KOPT-K1 (cell line): Measurements from ENCODE around the gene MFAP1.
A peak's percentile ranks its signal among the peaks of the same experiment; 100 is the strongest.

Experiments
- H3K27ac ChIP-seq: fragments of 200-600 bp; sonication (generic); 2 replicates; pipeline ENCODE4 v1.5.1; 2016; ENCODE audit warnings: antibody characterized with exemption, mild to moderate bottlenecking, low read depth, low read length; ENCODE audit not compliant: poor library complexity, severe bottlenecking
- H3K36me3 ChIP-seq: fragments of 200-600 bp; sonication (generic); 2 replicates; pipeline ENCODE4 v1.5.1; 2017; ENCODE audit warnings: antibody characterized with exemption, mild to moderate bottlenecking, low read length, moderate library complexity; ENCODE audit not compliant: insufficient read depth
- H3K9me3 ChIP-seq: fragments of 200-600 bp; sonication (generic); 2 replicates; pipeline ENCODE4 v1.5.1; 2017; ENCODE audit warnings: antibody characterized with exemption, low read length, mild to moderate bottlenecking; ENCODE audit not compliant: insufficient read depth, poor library complexity, severe bottlenecking

MFAP1 gene

GRCh38 chr15:43799209-43799944 lies 25.1 kb downstream of the MFAP1 start:
- H3K9me3 ChIP-seq = no peaks in the 10 kb centered on the region
- H3K27ac ChIP-seq = peak overlapping the region; percentile 72
- H3K36me3 ChIP-seq = peaks cover 76% of the 10 kb centered on the region

- peaks cover 63% of the 10 kb centered on the region for H3K36me3 ChIP-seq
- no peak overlapping the region for H3K27ac ChIP-seq
- H3K9me3 ChIP-seq = no peaks in the 10 kb centered on the region
Measured at GRCh38 chr15:43796566-43796965, 27.9 kb downstream of the MFAP1 start.

- Histone ChIP-seq H3K9me3 (no peaks in the 10 kb centered on the region), H3K27ac (no peak overlapping the region), H3K36me3 (peaks cover 60% of the 10 kb centered on the region)
Measured at GRCh38 chr15:43795997-43796396, 28.5 kb downstream of the MFAP1 start.

- no peak overlapping the region for H3K27ac ChIP-seq
- peaks cover 60% of the 10 kb centered on the region for H3K36me3 ChIP-seq
- H3K9me3 ChIP-seq = no peaks in the 10 kb centered on the region
Measured at GRCh38 chr15:43795197-43795596, 29.3 kb downstream of the MFAP1 start.

- peaks cover 54% of the 10 kb centered on the region for H3K36me3 ChIP-seq
- H3K9me3 ChIP-seq = no peaks in the 10 kb centered on the region
- no peak overlapping the region for H3K27ac ChIP-seq
Measured at GRCh38 chr15:43794269-43795037, 30.0 kb downstream of the MFAP1 start.

GRCh38 chr15:43793647-43794046 lies 30.8 kb downstream of the MFAP1 start:
- Histone ChIP-seq H3K36me3 (peaks cover 45% of the 10 kb centered on the region), H3K9me3 (no peaks in the 10 kb centered on the region), H3K27ac (peak overlapping the region; percentile 95)

GRCh38 chr15:43792761-43793476 lies 31.6 kb downstream of the MFAP1 start:
- peaks cover 40% of the 10 kb centered on the region for H3K36me3 ChIP-seq
- H3K9me3 ChIP-seq = no peaks in the 10 kb centered on the region
- H3K27ac ChIP-seq = peak overlapping the region; percentile 95

GRCh38 chr15:43791993-43792760 lies 32.3 kb downstream of the MFAP1 start, which contains the start of gene SERF2:
Gene SERF2 (plus strand): TSS chr15:43792320. CDS start chr15:43792377, 57 bp downstream.
- Histone ChIP-seq H3K36me3 (peaks cover 40% of the 10 kb centered on the region), H3K9me3 (no peaks in the 10 kb centered on the region), H3K27ac (peak within 1 kb of the TSS; percentile 95)

- Histone ChIP-seq H3K27ac (no peak overlapping the region), H3K9me3 (no peaks in the 10 kb centered on the region), H3K36me3 (peaks cover 13% of the 10 kb centered on the region)
Measured at GRCh38 chr15:43789409-43789808, 35.1 kb downstream of the MFAP1 start.

- Histone ChIP-seq H3K36me3 (peaks cover 1% of the 10 kb centered on the region; the same call in 1 of the 2 replicates), H3K27ac (no peak overlapping the region)
Measured at GRCh38 chr15:43779016-43779415, 45.5 kb downstream of the MFAP1 start.

GRCh38 chr15:43777267-43777914 lies 47.1 kb downstream of the MFAP1 start:
- Histone ChIP-seq H3K36me3 (peaks cover 17% of the 10 kb centered on the region), H3K27ac (peak overlapping the region; percentile 80), H3K9me3 (no peaks in the 10 kb centered on the region)

More at GRCh38 chr15:43779016-43779415, 45.5 kb downstream of the MFAP1 start:
- no peaks in the 10 kb centered on the region for H3K9me3 ChIP-seq

- Histone ChIP-seq H3K36me3 (peaks cover 23% of the 10 kb centered on the region), H3K9me3 (no peaks in the 10 kb centered on the region), H3K27ac (peak within 1 kb of the TSS; percentile 80)
Measured at GRCh38 chr15:43776718-43777266, 47.7 kb downstream of the MFAP1 start, which contains the start of gene ELL3. Gene ELL3 (minus strand): TSS chr15:43776966. CDS start chr15:43776901, 65 bp downstream.

GRCh38 chr15:43776101-43776717 lies 48.3 kb downstream of the MFAP1 start:
- H3K9me3 ChIP-seq = no peaks in the 10 kb centered on the region
- peaks cover 29% of the 10 kb centered on the region for H3K36me3 ChIP-seq
- peak overlapping the region; percentile 80 for H3K27ac ChIP-seq
